Muscle layer of duodenum (tissue), 2 donors: ENCODE measurements around the gene RPL21.

Experiments
- H3K27ac ChIP-seq: one replicate; pipeline ENCODE4 v1.7.0; 2013; ENCODE audit warnings: mild to moderate bottlenecking, low read length
- H3K27me3 ChIP-seq: one replicate; pipeline ENCODE4 v1.7.0; 2013; ENCODE audit warnings: low read depth, mild to moderate bottlenecking, control low read depth, low read length
- H3K36me3 ChIP-seq, 2 donors: one replicate each; pipeline ENCODE4 v1.7.0; 2013; ENCODE audit warnings: low read length in 2 of 2, control low read depth in 1 of 2, mild to moderate bottlenecking in 1 of 2; ENCODE audit not compliant: insufficient read depth in 2 of 2, control insufficient read depth in 1 of 2
- H3K4me1 ChIP-seq, 2 donors: one replicate each; pipeline ENCODE4 v1.7.0; 2013; ENCODE audit warnings: low read length in 2 of 2, mild to moderate bottlenecking in 2 of 2, control low read depth in 1 of 2, moderate library complexity in 1 of 2; ENCODE audit not compliant: insufficient read depth in 2 of 2, control insufficient read depth in 1 of 2
- H3K4me3 ChIP-seq, 2 donors: one replicate each; pipeline ENCODE4 v1.7.0; 2013; ENCODE audit warnings: low read length in 2 of 2, low read depth in 1 of 2, mild to moderate bottlenecking in 1 of 2
- H3K9me3 ChIP-seq, 2 donors: one replicate each; pipeline ENCODE4 v1.7.0; 2013; ENCODE audit warnings: low read length in 2 of 2, control low read depth in 1 of 2, mild to moderate bottlenecking in 1 of 2; ENCODE audit not compliant: control insufficient read depth in 1 of 2
- donor health status: healthy.

The RPL21 gene

GRCh38 chr13:27304611-27305010 is 53.3 kb downstream of the RPL21 start:
- no peak overlapping the region for H3K4me3 ChIP-seq
- H3K9me3 ChIP-seq = no peaks in the 10 kb centered on the region
- H3K27ac ChIP-seq = no peak overlapping the region

More at GRCh38 chr13:27304611-27305010, 53.3 kb downstream of the RPL21 start:
- Histone ChIP-seq H3K36me3 (no peaks in the 10 kb centered on the region), H3K4me1 (no peaks in the 10 kb centered on the region), H3K27me3 (peaks cover 3% of the 10 kb centered on the region)
